Stimulated activated CD4-positive, alpha-beta T cell treated with anti-CD3 and anti-CD28 coated beads, TNF-alpha, amount 100 ng/mL, for 24 hours (primary cell): Measurements from ENCODE around the gene LDLRAP1.

Source experiments
- DNase-seq, 3 experiments: peaks; one replicate each; pipeline ENCODE4 v3.0.0-alpha.2; 2020; ENCODE audit warnings: low read depth in 3 of 3

LDLRAP1 gene

GRCh38 chr1:25562928-25563283 lies 19.5 kb downstream of the LDLRAP1 start:
- DNase-seq = no peak

- DNase-seq = no peak
These were observed 20.2 kb downstream of the LDLRAP1 start for GRCh38 chr1:25563330-25564215.

DNA sequence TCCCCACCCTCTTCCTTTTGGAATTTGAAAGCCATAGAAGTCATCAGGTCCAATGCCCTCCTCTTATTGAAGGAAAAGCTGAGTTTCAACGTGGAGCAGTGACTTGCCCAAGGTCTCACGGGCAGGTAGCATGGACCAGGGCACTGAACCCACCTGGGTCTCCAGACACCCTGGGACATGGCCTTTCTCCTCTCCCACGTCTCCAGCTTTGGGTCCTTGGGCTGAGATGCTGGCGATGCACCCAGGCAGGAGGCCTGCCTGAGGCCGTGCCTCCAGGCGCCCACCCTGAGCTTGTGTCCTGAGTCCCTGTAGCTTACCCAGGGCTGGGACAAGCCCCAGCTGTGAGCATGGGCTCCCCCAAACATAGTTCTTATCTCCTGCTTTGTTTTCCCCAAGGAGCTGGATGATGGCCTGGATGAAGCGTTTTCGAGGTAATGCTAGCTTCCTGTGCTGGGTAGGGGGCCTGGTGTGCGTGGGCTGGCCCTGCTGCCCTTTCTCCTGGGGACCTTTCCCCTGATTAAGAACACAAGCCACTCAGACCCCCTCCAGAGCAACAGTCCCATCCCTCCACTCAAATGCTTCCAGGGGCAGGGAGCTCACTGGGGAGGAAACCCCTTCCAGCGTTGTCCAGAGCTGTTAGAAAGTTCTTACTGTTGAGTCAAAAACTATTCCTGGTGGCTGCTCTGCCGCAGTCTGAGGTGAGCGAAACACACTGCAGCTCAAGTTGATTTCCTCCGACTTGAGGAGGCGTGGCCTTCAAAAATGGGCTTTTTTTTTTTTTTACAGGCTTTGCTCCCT lies 21.6 kb downstream of the LDLRAP1 start:
- peak in 1 of 3 experiments; percentile 44 for DNase-seq

GRCh38 chr1:25565626-25566025 lies 22.2 kb downstream of the LDLRAP1 start:
- no peak for DNase-seq

DNA sequence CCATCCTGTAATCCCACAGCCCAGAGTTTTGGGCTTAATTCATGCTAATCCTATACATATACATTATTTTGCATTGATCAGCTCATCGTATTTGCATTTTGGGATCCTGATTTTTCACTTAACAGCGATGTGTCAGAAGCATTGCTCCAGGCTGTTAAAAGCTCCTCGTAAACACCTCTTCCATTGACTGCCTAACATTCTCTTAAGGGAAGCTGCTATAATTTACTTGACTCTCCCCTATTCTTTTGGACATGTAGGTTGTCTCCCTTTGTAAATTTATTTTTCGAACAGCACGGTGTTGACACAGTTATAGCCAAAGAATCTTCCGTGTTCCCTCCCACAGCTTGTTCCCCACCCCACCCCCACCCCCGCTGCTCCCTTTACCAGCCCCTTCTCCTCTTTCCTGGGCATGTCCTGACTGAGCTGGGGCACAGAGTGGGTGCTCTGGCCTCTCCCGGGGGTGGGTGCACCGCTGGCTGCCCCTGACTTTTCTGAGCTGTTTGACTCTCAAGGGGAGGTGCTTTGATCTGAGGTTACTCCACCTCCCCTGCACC lies 22.8 kb downstream of the LDLRAP1 start:
- DNase-seq = no peak

GRCh38 chr1:25566730-25567341 lies 23.4 kb downstream of the LDLRAP1 start:
- DNase-seq = no peak

- DNase-seq = no peak
These were observed 24.3 kb downstream of the LDLRAP1 start for GRCh38 chr1:25567710-25568089.

GRCh38 chr1:25568090-25568833 lies 24.9 kb downstream of the LDLRAP1 start:
- no peak for DNase-seq

- DNase-seq = no peak
These were observed 25.6 kb downstream of the LDLRAP1 start for GRCh38 chr1:25568834-25569596.

- no peak for DNase-seq
These were observed 26.4 kb downstream of the LDLRAP1 start for GRCh38 chr1:25569597-25570396.

GRCh38 chr1:25570798-25571521 lies 27.6 kb downstream of the LDLRAP1 start:
- DNase-seq = no peak

GRCh38 chr1:25571522-25571970 lies 28.1 kb downstream of the LDLRAP1 start:
- no peak for DNase-seq

- no peak for DNase-seq
These were observed 28.7 kb downstream of the LDLRAP1 start for GRCh38 chr1:25572107-25572506.

- peak; percentile 24 to 56 (median 31) for DNase-seq
These were observed 29.5 kb downstream of the LDLRAP1 start for GRCh38 chr1:25572708-25573590.

DNA sequence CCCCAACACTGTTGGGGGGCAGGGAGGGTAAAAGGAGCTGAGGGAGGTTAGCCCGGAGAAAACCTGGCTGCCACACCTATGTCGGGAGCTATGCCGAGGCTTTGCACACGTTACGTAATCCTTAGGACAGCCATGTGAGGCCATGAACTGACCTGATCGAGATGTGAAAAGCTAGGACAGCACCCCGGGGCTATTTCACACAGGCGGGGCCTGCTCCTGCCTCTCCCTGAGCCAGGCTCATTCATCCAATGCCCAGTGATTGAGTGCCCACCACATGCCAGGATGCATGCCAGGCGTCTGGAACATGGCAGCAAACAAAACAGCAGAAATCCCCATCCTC lies 30.2 kb downstream of the LDLRAP1 start:
- no peak for DNase-seq

DNA sequence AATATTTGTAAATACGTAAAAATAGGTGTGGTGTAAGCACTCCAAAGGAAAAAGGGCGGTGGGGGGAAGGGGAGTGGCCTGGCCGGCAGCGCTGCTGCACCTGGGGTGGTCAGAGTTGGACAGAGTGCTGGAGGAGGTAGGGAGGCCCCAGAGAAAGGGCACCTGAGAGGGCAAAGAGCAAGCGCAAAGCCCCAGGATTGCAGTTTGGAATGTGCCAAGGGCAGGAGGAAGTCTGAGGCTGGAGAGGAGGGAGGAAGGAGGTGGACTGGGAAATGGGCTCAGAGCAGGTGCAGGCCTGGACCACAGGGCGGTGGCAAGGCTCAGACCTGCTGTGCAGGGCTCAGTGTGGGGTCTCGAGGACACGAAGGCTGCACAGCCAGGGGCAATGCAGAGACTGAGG lies 30.6 kb downstream of the LDLRAP1 start:
- DNase-seq = no peak

DNA sequence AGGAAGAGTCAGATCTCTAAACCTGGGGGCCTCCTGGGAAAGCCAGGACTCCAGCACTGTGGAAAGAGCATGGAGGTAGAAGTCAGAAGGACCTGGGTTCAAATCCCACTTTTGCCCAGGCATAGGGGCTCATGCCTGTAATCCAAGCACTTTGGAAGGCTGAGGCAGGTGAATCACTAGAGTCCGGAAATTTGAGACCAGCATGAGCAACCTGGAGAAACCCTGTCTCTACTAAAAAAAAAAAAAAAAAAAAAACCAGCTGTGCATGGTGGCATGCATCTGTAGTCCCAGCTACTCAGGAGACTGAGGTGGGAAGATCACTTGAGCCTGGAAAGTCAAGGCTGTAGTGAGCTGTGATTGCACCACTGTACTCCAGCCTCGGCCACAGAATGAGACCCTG lies 31.8 kb downstream of the LDLRAP1 start:
- no peak for DNase-seq

GRCh38 chr1:25576459-25577133 lies 33.2 kb downstream of the LDLRAP1 start:
- no peak for DNase-seq
